ENCODE results near the gene PCMTD2.
"Not testable (repeated sequence)": the region's sequence is repeated elsewhere in the genome, so short reads cannot be mapped to it uniquely, and the experiment has no call there.

PCMTD2 gene

GRCh38 chr20:64232794-64233193 is 22.8 kb upstream of the PCMTD2 start:
- Histone ChIP-seq H3K36me3 (ENCODE audit: insufficient read depth) (no peaks in the 10 kb centered on the region), H3K9ac (no peak overlapping the region), H3K79me2 (ENCODE audit: insufficient read depth, low read depth) (no peaks in the 10 kb centered on the region), H3K27ac (no peak overlapping the region), H3K27me3 (ENCODE audit: insufficient read depth, low read depth) (peaks cover 72% of the 10 kb centered on the region), H3K4me2 (no peak overlapping the region), H3K4me1 (ENCODE audit: low read depth, poor library complexity, severe bottlenecking) (no peaks in the 10 kb centered on the region), H3K4me3 (IDR thresholded peaks at IDR 0.05; ENCODE audit: insufficient read depth, low read depth, low read length) (no peak overlapping the region), H4K20me1 (ENCODE audit: insufficient read depth) (no peaks in the 10 kb centered on the region), H2AFZ (ENCODE audit: low read depth) (no peak overlapping the region)
- TF ChIP-seq CTCF (conservative IDR thresholded peaks at IDR 0.05; ENCODE audit: low read depth, low read length), result no peak

- Histone ChIP-seq H3K4me2 (no peak overlapping the region), H3K4me1 (ENCODE audit: low read depth, poor library complexity, severe bottlenecking) (no peaks in the 10 kb centered on the region), H3K79me2 (ENCODE audit: insufficient read depth, low read depth) (no peaks in the 10 kb centered on the region), H3K27me3 (ENCODE audit: insufficient read depth, low read depth) (peaks cover 72% of the 10 kb centered on the region), H3K36me3 (ENCODE audit: insufficient read depth) (no peaks in the 10 kb centered on the region), H3K4me3 (IDR thresholded peaks at IDR 0.05; ENCODE audit: insufficient read depth, low read depth, low read length) (no peak overlapping the region), H3K9ac (no peak overlapping the region), H3K27ac (no peak overlapping the region), H4K20me1 (ENCODE audit: insufficient read depth) (no peaks in the 10 kb centered on the region), H2AFZ (ENCODE audit: low read depth) (no peak overlapping the region)
- TF ChIP-seq CTCF (conservative IDR thresholded peaks at IDR 0.05; ENCODE audit: low read depth, low read length), result no peak
Observed at GRCh38 chr20:64233725-64234124, 21.8 kb upstream of the PCMTD2 start.

- no peak overlapping the region for H3K4me2 ChIP-seq
Observed at GRCh38 chr20:64234291-64234791, 21.2 kb upstream of the PCMTD2 start.

GRCh38 chr20:64234921-64235565 is 20.5 kb upstream of the PCMTD2 start:
- H3K9ac ChIP-seq; H4K20me1 ChIP-seq (ENCODE audit: insufficient read depth); H3K36me3 ChIP-seq (ENCODE audit: insufficient read depth); H3K4me3 ChIP-seq (IDR thresholded peaks at IDR 0.05; ENCODE audit: insufficient read depth, low read depth, low read length); H2AFZ ChIP-seq (ENCODE audit: low read depth); H3K79me2 ChIP-seq (ENCODE audit: insufficient read depth, low read depth); H3K4me1 ChIP-seq (ENCODE audit: low read depth, poor library complexity, severe bottlenecking); H3K27ac ChIP-seq; H3K4me2 ChIP-seq: not testable (repeated sequence)
- H3K27me3 ChIP-seq (ENCODE audit: insufficient read depth, low read depth), result peaks cover 72% of the 10 kb centered on the region

More at GRCh38 chr20:64234291-64234791, 21.2 kb upstream of the PCMTD2 start:
- no peaks in the 10 kb centered on the region for H4K20me1 ChIP-seq (ENCODE audit: insufficient read depth)
- H3K27me3 ChIP-seq (ENCODE audit: insufficient read depth, low read depth), result peaks cover 72% of the 10 kb centered on the region
- no peak for TF ChIP-seq CTCF (conservative IDR thresholded peaks at IDR 0.05; ENCODE audit: low read depth, low read length)
- H3K4me1 ChIP-seq (ENCODE audit: low read depth, poor library complexity, severe bottlenecking), result no peaks in the 10 kb centered on the region
- no peak overlapping the region for H3K27ac ChIP-seq
- no peaks in the 10 kb centered on the region for H3K79me2 ChIP-seq (ENCODE audit: insufficient read depth, low read depth)
- no peak overlapping the region for H2AFZ ChIP-seq (ENCODE audit: low read depth)
- no peak overlapping the region for H3K4me3 ChIP-seq (IDR thresholded peaks at IDR 0.05; ENCODE audit: insufficient read depth, low read depth, low read length)
- no peak overlapping the region for H3K9ac ChIP-seq
- H3K36me3 ChIP-seq (ENCODE audit: insufficient read depth), result no peaks in the 10 kb centered on the region

Data from KMS-11 (cell line).